Stimulated activated CD4-positive, alpha-beta T cell treated with anti-CD3 and anti-CD28 coated beads, Interleukin-15, amount 100 ng/mL, for 24 hours (primary cell): ENCODE results near the gene CFAP77.
"Not testable (repeated sequence)": the region's sequence is repeated elsewhere in the genome, so short reads cannot be mapped to it uniquely, and the experiment has no call there.

Experiments
- DNase-seq: peaks from one replicate; pipeline ENCODE4 v3.0.0-alpha.2; 2020

CFAP77 gene

DNA sequence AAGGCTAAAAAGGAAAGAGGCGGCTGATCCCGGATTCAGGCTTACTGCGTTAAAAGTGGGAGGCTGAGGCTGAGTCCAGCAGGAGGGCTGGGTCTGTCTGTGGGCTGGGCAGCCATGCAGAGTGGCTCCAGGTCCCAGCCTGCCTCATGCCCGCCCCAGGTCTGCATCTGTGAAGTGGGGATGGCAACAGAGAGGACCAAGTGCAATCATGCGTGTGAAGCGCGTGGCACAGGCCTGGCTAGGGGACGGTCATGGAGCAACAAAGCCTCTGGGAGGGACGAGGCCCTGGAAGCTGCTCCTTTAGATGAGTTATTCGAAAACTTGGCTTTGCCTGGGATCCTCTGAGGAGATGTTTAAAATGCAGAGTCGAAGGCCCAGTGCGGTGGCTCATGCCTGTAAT is 142.0 kb downstream of the CFAP77 start:
- DNase-seq: no peak

DNA sequence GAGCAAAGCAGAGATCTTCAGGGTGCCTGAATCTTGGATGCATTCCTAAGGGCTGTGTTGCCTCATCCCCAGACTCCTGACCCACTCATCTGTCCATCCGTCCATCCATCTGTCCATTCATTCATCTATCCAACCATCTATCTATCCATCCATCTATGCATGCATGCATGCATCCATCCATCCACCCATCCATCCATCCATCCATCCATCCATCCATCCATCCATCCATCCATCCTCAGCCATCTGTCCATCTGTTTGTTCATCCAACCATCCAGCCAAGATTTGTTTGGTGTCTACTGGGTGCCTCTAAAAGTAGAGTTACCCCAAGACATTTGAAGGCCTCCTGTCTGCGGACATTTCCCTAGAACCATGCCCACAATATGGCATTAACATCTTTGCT is 144.7 kb downstream of the CFAP77 start:
- no peak for DNase-seq

DNA sequence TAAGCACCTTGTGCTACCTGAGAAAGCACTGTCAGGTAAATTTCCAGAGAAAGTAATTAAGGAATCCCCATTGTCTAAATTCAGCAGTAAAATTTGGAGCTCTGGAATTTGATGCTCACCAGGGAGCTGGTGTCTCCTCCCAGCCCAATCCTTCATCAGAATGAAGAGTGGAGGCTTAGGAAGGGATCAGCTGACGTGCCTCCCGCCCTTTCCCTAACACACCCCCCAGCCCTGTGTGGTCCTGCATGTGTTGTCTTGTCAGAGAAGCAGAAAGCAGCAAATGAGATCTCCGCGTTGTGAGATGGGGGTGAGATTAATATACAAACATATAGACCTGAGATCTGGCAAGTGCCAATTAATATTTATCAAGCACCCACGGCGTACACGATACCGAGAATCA is 145.5 kb downstream of the CFAP77 start:
- DNase-seq: no peak

DNA sequence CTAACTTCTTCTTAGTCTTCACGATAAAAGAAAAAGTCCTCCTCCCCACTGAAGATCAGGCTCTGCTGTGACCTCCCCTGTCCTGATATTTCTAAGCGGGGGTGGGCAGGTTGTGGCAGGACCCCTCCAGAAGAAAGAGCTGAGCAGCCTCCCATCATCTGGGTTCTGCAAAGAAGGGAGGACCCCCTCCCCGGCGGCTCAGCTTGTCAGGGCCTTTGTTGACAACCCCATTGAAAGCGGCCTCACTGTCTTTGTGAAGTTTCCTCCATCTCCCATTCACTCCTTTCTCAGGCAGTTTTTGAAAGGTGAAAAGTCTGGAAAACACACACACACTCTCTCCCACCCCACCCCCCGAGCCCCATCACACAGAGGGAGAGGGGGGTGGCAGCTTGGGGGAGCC is 146.2 kb downstream of the CFAP77 start:
- DNase-seq: no peak

DNA sequence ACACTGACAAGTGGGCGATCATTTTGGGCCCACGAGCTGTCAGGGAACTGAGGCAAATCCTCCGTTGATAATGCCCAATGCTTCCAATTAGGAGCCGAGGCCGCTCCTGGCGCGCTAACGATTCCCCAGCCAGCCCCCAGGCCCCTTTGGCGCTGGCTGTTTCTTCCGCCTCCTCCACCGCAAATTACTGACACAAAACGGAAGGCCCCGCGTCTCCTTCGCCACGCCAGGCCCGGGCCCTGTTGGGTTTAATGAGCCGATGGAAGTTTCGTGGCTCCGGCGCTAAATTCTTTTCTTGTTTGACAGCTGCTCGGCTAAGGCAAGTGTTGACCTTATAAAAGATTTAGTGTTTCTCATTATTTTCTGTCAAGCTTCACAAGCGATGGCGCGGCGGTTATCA is 146.7 kb downstream of the CFAP77 start:
- DNase-seq: no peak

DNA sequence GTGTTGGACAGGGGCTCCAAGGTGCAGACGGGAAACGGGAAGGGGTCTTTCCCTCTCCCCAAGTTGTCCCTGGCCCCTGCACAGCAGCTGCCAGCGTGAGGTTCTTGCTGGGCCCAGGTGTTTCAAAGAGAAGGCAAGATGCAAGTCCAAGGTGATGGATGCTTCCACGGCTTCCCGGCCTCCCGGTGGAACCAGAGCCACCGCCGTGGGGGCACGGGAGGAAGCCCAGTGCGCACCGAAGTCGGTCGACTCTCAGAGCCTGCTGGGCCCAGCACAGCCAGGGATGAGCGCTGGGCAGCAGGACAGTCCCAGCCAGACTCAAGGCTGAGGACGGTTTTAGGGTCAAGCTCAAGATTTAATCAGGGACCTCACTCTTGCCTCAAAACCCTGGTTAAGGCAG is 147.1 kb downstream of the CFAP77 start:
- DNase-seq: no peak

DNA sequence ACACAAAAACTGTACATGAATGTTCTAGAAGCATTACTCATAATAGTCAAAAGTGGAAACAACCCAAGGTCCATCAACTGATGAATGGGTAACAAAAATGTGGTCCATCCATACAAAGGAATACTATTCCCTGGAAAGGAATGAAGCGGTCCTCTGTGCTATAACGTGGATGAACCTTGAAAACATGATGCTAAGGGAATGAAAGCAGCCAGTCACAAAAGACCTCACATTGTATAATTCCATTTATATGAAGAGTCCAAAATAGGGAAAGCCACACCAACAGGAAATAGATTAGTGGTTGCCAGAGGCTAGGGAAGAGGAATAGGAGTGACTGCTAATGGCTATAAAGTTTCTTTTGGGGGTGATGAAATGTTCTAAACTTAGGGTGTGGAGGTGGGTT is 149.7 kb downstream of the CFAP77 start:
- no peak for DNase-seq

DNA sequence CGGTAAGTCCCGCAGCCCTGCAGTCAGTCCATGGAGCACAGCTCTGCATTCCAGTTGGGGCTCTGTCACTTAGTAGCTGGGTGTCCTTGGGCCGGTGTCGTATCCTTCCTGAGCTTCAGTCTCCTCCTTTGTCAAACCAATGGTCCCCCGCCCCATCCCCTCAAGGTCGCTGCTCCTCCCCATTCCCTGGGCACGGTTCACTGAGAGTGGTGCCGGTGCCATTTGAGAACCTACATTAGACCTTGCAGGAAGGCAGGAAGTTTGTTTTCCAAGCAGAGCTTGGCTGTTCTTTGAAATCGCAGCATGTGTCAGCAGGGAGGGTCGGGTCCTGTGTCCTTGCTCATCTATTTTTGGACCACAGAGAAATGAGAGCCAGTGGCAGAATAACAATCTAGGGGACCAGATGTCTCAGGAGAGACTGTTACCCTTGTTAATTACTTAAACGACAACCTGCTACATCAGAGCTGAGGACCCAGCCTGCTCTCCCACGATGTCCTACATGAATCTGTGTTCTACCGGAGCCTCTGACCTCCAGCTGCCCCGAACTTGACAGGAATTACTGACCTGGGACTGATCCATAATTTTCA is 150.7 kb downstream of the CFAP77 start:
- DNase-seq: no peak

DNA sequence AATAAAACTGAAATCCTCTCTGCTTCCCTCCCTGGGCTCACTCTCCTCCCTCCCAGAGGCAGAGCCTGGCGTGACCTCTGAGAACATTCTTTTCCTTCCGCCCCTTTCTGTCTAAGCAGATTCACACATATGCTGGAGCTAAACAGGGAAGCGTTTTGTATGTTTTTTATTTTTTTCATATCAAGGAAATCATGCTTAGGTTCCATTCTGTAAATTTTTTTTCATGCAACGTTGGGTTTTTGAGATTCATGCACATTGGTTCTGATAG is 152.2 kb downstream of the CFAP77 start:
- no peak for DNase-seq

DNA sequence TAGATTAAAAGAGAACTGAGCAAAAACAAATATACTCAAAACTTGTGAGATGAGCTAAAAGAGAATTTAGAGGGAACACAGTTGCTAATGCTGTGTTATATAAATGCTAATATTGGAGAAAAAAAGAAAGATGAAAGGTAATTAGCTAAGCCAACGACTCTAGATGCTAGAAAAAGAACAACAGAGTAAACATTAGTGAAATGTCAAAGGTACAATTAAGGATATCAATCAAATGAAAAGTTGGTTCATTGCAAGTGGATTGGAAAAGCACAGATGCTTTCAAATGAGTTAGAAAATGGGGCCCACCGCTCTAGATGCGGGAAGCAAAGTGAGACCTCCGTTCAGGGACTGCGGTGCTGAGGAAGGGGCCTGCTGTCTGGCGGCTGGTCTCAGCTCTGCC is 154.5 kb downstream of the CFAP77 start:
- DNase-seq: no peak

DNA sequence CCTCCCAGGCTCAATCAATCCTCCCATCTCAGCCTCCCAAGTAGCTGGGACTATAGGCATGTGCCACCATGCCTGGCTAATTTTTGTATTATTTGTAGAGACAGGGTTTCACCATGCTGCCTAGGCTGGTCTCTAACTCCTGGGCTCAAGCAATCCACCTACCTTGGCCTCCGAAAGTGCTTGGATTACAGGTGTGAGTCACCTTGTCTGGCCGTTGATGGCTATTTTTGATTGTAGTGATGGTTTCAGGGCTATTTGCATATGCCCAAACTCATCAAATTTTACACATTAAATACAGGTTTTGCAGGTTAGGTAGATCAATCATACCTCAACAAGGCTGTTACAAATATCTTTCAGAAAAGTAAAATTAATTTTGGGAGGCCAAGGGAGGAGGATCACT is 158.8 kb downstream of the CFAP77 start:
- DNase-seq: not testable (repeated sequence)

DNA sequence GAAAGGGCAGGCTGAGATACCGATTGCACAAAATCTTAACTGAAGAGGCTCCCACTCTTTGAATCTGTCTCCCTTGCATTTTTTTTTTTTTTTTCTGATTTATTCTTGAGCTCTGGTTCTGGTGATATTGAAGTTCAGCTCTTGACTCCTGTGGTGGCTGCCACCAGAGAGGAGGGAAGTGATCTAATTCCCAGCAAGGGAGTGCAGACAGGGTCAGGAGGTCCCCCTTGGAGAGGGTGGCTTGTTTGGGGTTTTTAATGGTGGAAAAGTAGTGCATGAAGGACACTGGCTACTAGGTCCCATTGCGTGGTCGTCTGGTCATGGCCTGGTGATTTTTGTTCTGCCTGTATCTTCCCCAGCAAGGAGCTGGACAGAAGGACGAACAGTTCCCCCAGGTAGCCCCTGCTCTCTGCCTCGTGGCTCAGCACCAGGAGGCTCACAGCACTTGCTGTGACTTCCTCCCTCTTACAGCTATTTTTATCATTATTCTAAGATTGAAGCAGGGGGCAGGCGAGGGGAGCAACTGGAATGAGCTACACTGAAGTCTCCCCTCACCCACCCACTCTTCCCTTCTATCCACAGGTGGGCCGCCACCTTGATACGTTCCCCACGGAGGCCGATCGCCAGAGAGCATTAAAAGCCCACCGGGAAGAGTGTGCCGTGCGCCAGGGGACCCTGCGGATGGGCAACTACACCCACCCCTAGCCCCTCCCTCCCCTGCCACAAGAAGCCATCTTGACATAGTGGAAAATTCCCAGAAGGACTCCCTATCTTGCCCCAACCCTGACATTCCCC is 162.0 kb downstream of the CFAP77 start:
- no peak for DNase-seq

DNA sequence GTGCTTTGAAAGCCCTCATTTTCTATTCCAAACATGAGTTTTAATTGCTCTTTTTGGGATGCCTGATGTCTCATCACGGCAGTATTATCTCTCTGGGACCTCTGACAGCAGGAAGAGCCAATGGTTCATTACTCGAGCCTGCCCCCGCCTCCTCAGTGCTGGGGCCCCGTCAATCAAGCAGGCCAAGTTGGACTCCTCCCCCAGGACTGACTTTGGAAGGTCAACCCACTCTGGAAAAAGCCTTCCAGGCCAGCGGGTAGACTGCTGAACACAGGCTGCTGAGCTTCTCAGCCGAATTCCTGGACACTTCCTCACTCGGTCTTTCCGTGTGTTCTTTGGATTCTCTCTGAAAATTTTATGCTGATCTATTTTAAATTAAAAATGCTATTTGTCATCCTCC is 162.9 kb downstream of the CFAP77 start:
- no peak for DNase-seq

DNA sequence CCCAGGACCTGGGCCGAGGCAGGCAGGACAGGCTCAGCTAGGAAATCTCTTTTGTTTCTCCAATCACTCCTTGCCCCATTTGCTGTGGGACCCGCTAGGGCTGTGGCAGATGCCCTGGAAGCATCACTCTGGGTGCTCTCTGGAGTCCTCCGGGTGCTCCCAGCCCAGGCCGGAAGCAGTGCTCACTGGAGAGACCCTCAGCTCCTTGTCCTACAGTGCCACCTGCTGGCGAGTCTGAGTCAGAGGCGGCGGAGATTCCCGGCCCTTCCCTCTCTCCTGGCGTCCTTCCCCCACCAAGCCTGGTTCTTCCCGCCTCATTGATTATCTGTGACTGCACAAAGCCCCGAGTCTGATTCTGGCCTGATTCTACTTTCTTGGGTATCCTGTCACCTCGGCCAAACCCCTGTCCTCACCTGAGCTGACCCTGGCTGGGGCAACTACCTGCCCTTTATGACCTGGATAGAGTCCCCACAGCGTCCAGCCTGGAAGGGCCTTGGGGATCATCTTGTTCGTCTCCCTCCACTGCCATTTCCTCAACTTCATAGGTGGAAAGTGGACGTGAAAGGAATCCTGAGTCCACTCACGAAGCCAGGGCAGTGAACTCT is 165.1 kb downstream of the CFAP77 start:
- peak; percentile 70 for DNase-seq

DNA sequence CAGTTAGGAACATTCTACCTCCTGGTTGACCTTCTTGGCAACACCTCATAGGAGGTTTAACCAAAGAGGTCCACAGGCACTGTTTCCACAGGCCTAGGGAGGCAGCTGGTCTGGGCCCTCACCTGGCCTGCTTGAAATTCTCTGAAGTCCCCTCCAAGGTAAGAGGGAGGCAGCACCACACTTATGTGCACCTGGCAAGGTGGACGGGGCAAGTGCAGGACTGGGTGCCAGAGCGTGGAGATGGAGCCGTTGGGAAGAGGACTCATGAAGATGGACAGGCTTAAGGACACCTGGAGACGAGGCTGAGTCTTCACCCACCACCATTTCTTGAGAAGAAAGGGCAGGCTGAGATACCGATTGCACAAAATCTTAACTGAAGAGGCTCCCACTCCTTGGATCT is 165.8 kb downstream of the CFAP77 start:
- no peak for DNase-seq

DNA sequence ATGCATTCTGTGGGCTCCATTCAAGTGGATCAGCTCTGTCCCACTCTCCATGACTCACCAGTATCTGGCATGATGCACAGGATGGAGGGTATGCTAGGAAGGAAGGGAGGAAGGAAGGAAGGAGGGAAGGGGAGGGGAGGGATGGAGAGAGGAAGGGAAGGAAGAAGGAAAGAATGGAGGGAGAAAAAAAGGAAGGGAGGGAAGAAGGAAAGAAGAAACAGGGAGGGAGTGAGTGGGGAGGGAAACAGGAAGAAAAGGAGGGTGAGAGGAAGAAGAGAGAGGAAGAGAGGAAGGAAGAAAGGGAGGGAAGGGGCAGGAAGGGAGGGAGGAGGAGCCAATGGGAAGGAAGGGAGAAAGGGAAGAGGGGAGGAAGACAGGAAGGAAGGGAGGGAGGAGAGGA is 167.1 kb downstream of the CFAP77 start:
- no peak for DNase-seq

DNA sequence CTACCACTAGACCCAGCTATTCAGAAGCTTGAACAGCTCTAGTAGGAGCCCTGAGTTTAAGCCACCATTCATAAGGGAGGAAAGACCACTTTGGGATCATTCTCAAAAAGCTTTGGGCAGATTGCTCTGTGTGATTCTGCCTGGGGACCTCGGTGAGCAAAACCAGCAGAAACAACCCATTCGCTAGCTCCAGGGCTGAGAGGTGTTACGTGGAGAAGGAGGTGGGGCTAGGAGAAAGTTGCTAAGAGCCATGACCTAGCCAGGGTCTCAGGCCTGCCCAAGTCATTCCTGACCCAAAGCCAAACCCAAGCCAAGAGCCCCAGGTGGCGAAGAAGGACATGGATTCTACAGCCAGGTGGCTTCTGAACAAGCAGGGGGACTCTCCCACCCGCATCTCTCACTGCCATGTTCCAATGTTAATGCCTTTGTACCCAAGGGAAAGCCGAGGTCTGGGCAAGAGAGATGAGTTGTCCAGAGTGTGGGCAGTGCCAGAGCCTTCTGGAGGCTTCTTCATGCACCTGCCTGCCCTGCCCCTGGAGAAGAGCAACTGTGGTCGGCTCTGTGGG is 168.4 kb downstream of the CFAP77 start:
- DNase-seq: no peak

DNA sequence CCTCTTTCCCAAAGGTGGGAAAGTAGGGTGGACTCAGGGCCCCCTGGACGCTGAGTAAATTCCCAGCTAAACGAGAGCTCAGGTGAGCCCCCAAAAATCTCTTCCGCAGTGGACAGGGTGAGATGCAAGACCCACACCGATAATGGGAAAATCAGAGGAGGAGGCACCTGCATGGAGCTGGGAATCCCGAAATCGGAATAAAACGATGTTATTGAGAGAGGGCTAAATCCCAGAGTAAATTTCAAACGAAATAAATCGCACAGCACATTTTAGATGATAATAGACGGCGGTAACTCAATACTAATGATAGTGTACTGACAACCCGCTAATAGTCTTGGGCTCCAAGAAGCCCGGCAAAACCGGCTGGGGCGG is 169.4 kb downstream of the CFAP77 start:
- no peak for DNase-seq

DNA sequence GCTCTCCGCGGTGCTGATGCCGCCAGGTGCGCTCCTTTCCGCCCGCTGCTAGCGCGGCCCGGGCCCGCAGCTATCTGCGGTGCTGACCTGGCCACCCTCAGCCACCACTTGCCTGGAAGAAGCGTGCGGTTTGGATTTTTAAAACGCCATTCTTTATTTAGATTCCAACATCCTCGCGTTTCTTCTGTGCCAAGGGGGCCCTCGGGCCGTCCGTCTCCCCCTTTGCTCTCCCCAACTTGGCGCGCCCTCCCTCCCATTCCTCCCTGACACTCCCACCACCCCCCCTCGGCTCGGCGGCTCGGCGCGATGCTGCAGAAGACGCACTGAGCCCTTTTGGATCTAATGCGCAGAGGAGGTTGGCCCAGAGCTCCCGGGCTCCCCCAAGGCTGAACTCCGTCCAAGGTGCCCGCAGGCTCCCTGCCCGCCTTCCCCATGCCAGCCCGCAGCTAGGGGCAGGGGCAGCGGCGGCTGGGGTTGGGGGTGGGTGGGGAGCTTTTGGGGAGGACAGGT is 172.3 kb downstream of the CFAP77 start, which contains the start of gene BARHL1:
Gene BARHL1 (plus strand): TSS at position 331 of the 510 bp plus-strand sequence. CDS start 192 bp downstream, outside the sequence.
- no peak for DNase-seq

DNA sequence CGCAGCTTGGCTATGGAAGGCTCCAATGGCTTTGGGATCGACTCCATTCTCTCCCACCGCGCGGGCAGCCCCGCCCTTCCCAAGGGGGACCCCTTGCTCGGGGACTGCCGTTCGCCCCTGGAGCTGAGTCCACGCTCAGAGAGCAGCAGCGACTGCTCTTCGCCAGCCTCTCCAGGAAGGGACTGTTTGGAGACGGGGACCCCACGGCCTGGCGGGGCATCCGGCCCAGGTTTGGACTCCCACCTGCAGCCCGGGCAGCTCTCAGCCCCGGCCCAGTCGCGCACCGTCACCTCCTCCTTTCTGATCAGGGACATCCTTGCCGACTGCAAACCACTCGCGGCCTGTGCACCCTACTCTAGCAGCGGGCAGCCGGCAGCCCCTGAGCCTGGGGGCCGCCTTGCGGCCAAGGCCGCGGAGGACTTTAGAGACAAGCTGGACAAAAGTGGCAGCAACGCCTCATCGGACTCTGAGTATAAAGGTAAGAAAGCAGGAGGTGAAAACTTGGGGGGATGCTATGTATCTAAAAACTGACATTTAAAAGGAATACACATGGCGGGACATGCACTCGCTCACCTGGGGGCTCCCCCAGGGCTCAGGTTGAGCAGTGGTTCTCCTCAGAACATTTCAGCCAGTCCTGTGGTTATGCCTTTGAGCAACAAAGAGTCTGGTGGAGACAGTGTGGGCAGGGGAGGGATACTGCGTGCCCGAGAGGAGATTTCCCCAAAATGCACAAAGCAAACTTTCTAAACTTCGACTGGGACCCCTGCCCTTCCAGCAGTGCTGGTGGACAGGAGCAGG is 173.0 kb downstream of the CFAP77 start:
- no peak for DNase-seq

DNA sequence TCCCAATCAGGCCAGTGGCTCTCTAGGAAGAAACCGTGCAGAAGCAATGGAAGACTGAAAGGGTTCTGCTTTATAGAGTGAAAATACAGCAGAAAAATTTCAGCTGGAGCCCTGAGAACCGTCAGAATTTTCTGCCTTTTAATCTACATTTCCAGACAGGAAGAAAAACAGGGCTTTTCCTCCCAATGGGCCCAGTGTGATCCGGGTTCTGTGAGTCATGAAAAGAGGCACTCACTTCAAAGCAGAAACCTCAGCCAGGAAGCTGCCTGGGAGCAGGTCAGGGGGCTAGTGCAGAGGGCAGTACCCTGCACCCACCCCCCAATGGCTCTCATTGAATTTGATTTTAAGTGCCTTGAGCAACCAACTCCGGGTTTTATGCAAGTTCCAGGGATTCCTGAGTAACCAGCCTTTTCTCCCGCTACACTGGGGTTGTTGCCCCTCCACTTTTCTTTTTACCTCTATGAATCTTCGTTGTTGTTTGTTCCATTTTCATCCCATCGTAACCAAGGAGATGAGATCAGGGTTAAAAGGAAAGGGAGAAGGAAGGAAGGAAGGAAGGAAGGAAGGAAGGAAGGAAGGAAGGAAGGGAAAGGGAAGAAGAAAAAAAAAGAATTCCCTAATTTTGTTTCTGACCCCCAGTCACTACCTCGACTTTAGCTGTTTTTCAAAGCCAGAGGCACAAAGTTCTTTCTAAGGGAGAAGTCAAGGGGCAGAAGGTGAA is 173.7 kb downstream of the CFAP77 start:
- DNase-seq: no peak
